Progenitor cell of endocrine pancreas (in vitro differentiated cells): ENCODE measurements around the gene ARL16. TPM values are rescaled to one million over a fixed set of nuclear protein-coding genes. Genes with fewer than 3 reads are reported as not detected.

Experiments
- DNase-seq: peaks from one replicate; pipeline ENCODE4 v3.0.0; 2021; ENCODE audit warnings: low spot score; ENCODE audit not compliant: unreplicated experiment
- H3K27ac Mint-ChIP-seq: 2 replicates; pipeline ENCODE4 v1.8.0; 2021; ENCODE audit warnings: mild to moderate bottlenecking, moderate library complexity, mixed read lengths
- H3K27me3 Mint-ChIP-seq: 2 replicates; pipeline ENCODE4 v1.8.0; 2021; ENCODE audit warnings: mixed read lengths
- H3K36me3 Mint-ChIP-seq: 2 replicates; pipeline ENCODE4 v1.8.0; 2022; ENCODE audit warnings: mixed read lengths; ENCODE audit not compliant: insufficient read depth
- H3K4me1 Mint-ChIP-seq: 2 replicates; pipeline ENCODE4 v1.8.0; 2021; ENCODE audit warnings: low read depth, mixed read lengths
- H3K4me3 Mint-ChIP-seq: 2 replicates; pipeline ENCODE4 v1.8.0; 2021; ENCODE audit warnings: low read depth, mild to moderate bottlenecking, moderate library complexity, mixed read lengths
- H3K9me3 Mint-ChIP-seq: 2 replicates; pipeline ENCODE4 v1.8.0; 2021; ENCODE audit warnings: low read depth, mixed read lengths
- CTCF ChIP-seq: fragments of 200-600 bp; sonication (generic); IDR thresholded peaks from one replicate; pipeline ENCODE4 v1.5.0; 2021; ENCODE audit warnings: antibody characterized with exemption, mild to moderate bottlenecking; ENCODE audit not compliant: unreplicated experiment
- total RNA-seq: library from RNA; stranded (reverse); gene quantifications from 2 replicates; pipeline ENCODE4 v1.2.1, GENCODE V29; 2021

ARL16 gene
- total RNA-seq, 1 donor from 2014 or later = 42.1 TPM

GRCh38 chr17:81691196-81691595 lies 7.6 kb upstream of the ARL16 start:
- H3K27ac Mint-ChIP-seq = no peak overlapping the region
- H3K4me3 Mint-ChIP-seq = no peak overlapping the region
- H3K4me1 Mint-ChIP-seq = no peaks in the 10 kb centered on the region
- TF ChIP-seq CTCF = no peak
- no peaks in the 10 kb centered on the region for H3K27me3 Mint-ChIP-seq
- H3K9me3 Mint-ChIP-seq = no peaks in the 10 kb centered on the region
- DNase-seq = no peak
- H3K36me3 Mint-ChIP-seq = peaks cover 15% of the 10 kb centered on the region

GRCh38 chr17:81690549-81690948 lies 7.0 kb upstream of the ARL16 start:
- H3K4me3 Mint-ChIP-seq = no peak overlapping the region
- H3K27ac Mint-ChIP-seq = no peak overlapping the region
- no peaks in the 10 kb centered on the region for H3K4me1 Mint-ChIP-seq
- peaks cover 16% of the 10 kb centered on the region for H3K36me3 Mint-ChIP-seq
- H3K9me3 Mint-ChIP-seq = no peaks in the 10 kb centered on the region
- H3K27me3 Mint-ChIP-seq = no peaks in the 10 kb centered on the region
- no peak for TF ChIP-seq CTCF
- no peak for DNase-seq

- Mint-ChIP-seq H3K36me3 (peaks cover 16% of the 10 kb centered on the region), H3K9me3 (no peaks in the 10 kb centered on the region), H3K27ac (no peak overlapping the region), H3K4me1 (no peaks in the 10 kb centered on the region), H3K27me3 (no peaks in the 10 kb centered on the region), H3K4me3 (no peak overlapping the region)
- DNase-seq = no peak
- TF ChIP-seq CTCF = no peak
Observed at GRCh38 chr17:81690066-81690465, 6.5 kb upstream of the ARL16 start.

GRCh38 chr17:81688616-81689015 lies 5.0 kb upstream of the ARL16 start:
- Mint-ChIP-seq H3K36me3 (peaks cover 16% of the 10 kb centered on the region), H3K27me3 (no peaks in the 10 kb centered on the region), H3K4me3 (no peak overlapping the region), H3K4me1 (peaks cover 9% of the 10 kb centered on the region), H3K27ac (no peak overlapping the region), H3K9me3 (no peaks in the 10 kb centered on the region)
- no peak for DNase-seq
- TF ChIP-seq CTCF = no peak

GRCh38 chr17:81687770-81688541 lies 4.4 kb upstream of the ARL16 start:
- peaks cover 16% of the 10 kb centered on the region for H3K36me3 Mint-ChIP-seq
- peaks cover 9% of the 10 kb centered on the region for H3K4me1 Mint-ChIP-seq
- TF ChIP-seq CTCF = no peak
- H3K27ac Mint-ChIP-seq = no peak overlapping the region
- no peak for DNase-seq
- H3K4me3 Mint-ChIP-seq = no peak overlapping the region
- no peaks in the 10 kb centered on the region for H3K9me3 Mint-ChIP-seq
- H3K27me3 Mint-ChIP-seq = no peaks in the 10 kb centered on the region
